Fibroblast of mammary gland (primary cell): ENCODE measurements around the gene ZSCAN21.

Source experiments
- DNase-seq: peaks from one replicate; pipeline ENCODE4 v3.0.0-alpha.2; 2010; ENCODE audit warnings: low read depth
- H3K4me3 ChIP-seq: 2 replicates; pipeline ENCODE4 v1.5.1; 2011; ENCODE audit warnings: low read depth, mild to moderate bottlenecking, low read length, moderate library complexity; ENCODE audit not compliant: control insufficient read depth
- CTCF ChIP-seq: conservative IDR thresholded peaks from 2 replicates; pipeline ENCODE4 v1.5.1; 2011; ENCODE audit warnings: low read depth, low read length, inconsistent platforms; ENCODE audit not compliant: control insufficient read depth, insufficient read depth

Gene ZSCAN21

GRCh38 chr7:100019908-100020307, 29.7 kb upstream of the ZSCAN21 start:
- no peak for TF ChIP-seq CTCF
- no peak overlapping the region for H3K4me3 ChIP-seq
- DNase-seq: no peak

GRCh38 chr7:100021297-100021696, 28.3 kb upstream of the ZSCAN21 start:
- no peak for TF ChIP-seq CTCF
- DNase-seq: no peak
- no peak overlapping the region for H3K4me3 ChIP-seq

GRCh38 chr7:100022621-100023020, 27.0 kb upstream of the ZSCAN21 start:
- no peak for TF ChIP-seq CTCF
- DNase-seq: no peak
- no peak overlapping the region for H3K4me3 ChIP-seq

- no peak overlapping the region for H3K4me3 ChIP-seq
- DNase-seq: no peak
- TF ChIP-seq CTCF: no peak
Observed at GRCh38 chr7:100023526-100023925, 26.0 kb upstream of the ZSCAN21 start.

GRCh38 chr7:100024020-100024619, 25.5 kb upstream of the ZSCAN21 start:
- no peak overlapping the region for H3K4me3 ChIP-seq
- no peak for TF ChIP-seq CTCF
- DNase-seq: no peak

- no peak for TF ChIP-seq CTCF
- DNase-seq: no peak
- H3K4me3 ChIP-seq: no peak overlapping the region
Observed at GRCh38 chr7:100027197-100027596, 22.4 kb upstream of the ZSCAN21 start.

GRCh38 chr7:100029596-100029995, 20.0 kb upstream of the ZSCAN21 start:
- H3K4me3 ChIP-seq: no peak overlapping the region
- DNase-seq: no peak
- no peak for TF ChIP-seq CTCF
